HepG2 (cell line): Measurements from ENCODE around the gene APCDD1L. TPM values are rescaled to one million over a fixed set of nuclear protein-coding genes. Genes with fewer than 3 reads are reported as not detected.
A peak's percentile ranks its signal among the peaks of the same experiment; 100 is the strongest.

Experiments
- ATAC-seq: fragments of 200-7000 bp; cut with Tn5 transposase; 3 replicates; pipeline ENCODE4 v1.9.1; 2020; ENCODE audit warnings: mild to moderate bottlenecking, moderate library complexity
- BruUV-seq: library from RNA; stranded (reverse); fragments of 400-500 nt; replicated peaks from 2 replicates; lab custom pipeline; 2021; lab: Mats Ljungman, UMichigan
- CTCF ChIA-PET: fragments of 300-600 bp; formaldehyde crosslinking; extraction: SDS; loops from one replicate; lab custom pipeline; 2021; ENCODE audit warnings: low total read pairs, inconsistent platforms, low intra/inter-chr PET ratio; lab: Yijun Ruan, JAX
- POLR2A ChIA-PET: fragments of 350-600 bp; sonication (Branson Sonifier 250); formaldehyde crosslinking; loops from one replicate; lab custom pipeline; 2020; ENCODE audit warnings: antibody characterized with exemption, inconsistent platforms; lab: Yijun Ruan, JAX
- DNase-seq: peaks from one replicate; pipeline ENCODE4 v3.0.0-alpha.2; 2015; ENCODE audit warnings: low spot score
- FAIRE-seq: peaks from 3 replicates; lab custom pipeline; 2011; peaks lifted over from hg19 to GRCh38; lab: Jason Lieb, UNC
- H2AFZ ChIP-seq: one replicate; pipeline ENCODE4 v1.6.1; 2011; ENCODE audit warnings: low read length, inconsistent platforms
- H3K27ac ChIP-seq: fragments of 300-600 bp; 3 replicates; pipeline ENCODE4 v1.8.0; 2011; ENCODE audit warnings: mixed run types, mild to moderate bottlenecking, mixed read lengths, low read length, inconsistent platforms; ENCODE audit not compliant: insufficient read depth; ENCODE audit errors: extremely low read length
- H3K27me3 ChIP-seq, 2 experiments: fragments of 200-600 bp in 1 of 2; 2 replicates in 1 of 2; 3 replicates in 1 of 2; pipeline versions ENCODE4 v1.6.0 to v1.8.0; 2011; ENCODE audit warnings: low read length in 2 of 2, mild to moderate bottlenecking in 2 of 2, moderate library complexity in 2 of 2, inconsistent platforms in 1 of 2; ENCODE audit not compliant: insufficient read depth in 2 of 2, control insufficient read depth in 1 of 2
- H3K36me3 ChIP-seq, 2 experiments: fragments of 200-600 bp in 1 of 2; replicated peaks in 1 of 2; 2 replicates in 1 of 2; 3 replicates in 1 of 2; pipeline versions ENCODE4 v1.5.1 to v1.8.0; 2011; ENCODE audit warnings: low read length in 2 of 2, inconsistent platforms in 1 of 2; ENCODE audit not compliant: insufficient read depth in 2 of 2, control insufficient read depth in 1 of 2
- H3K4me1 ChIP-seq: 2 replicates; pipeline ENCODE4 v1.5.1; 2012; ENCODE audit warnings: low read length, inconsistent platforms; ENCODE audit not compliant: insufficient read depth
- H3K4me2 ChIP-seq: 2 replicates; pipeline ENCODE4 v1.6.0; 2011; ENCODE audit warnings: low read depth, low read length, inconsistent platforms
- H3K4me3 ChIP-seq, 3 experiments: fragments of 200-600 bp in 1 of 3; sonication (generic), shearing (Covaris generic) in 1 of 3; replicated peaks in 1 of 3; 2 replicates each; pipeline ENCODE4 v1.5.1; 2011 to 2016; ENCODE audit warnings: low read length in 3 of 3, inconsistent platforms in 2 of 3, low read depth in 2 of 3, mild to moderate bottlenecking in 2 of 3, control low read depth in 1 of 3, mixed read lengths in 1 of 3; ENCODE audit not compliant: insufficient read depth in 1 of 3
- H3K79me2 ChIP-seq: one replicate; pipeline ENCODE4 v1.6.1; 2011; ENCODE audit warnings: low read length, inconsistent platforms; ENCODE audit not compliant: insufficient read depth
- H3K9ac ChIP-seq: 2 replicates; pipeline ENCODE4 v1.6.0; 2011; ENCODE audit warnings: mild to moderate bottlenecking, low read depth, low read length, inconsistent platforms; ENCODE audit not compliant: insufficient read depth
- H3K9me3 ChIP-seq: 2 replicates; pipeline ENCODE4 v1.5.1; 2012; ENCODE audit warnings: mild to moderate bottlenecking, low read length
- H4K20me1 ChIP-seq: 2 replicates; pipeline ENCODE4 v1.6.0; 2011; ENCODE audit warnings: inconsistent platforms, mild to moderate bottlenecking, low read length, moderate library complexity; ENCODE audit not compliant: insufficient read depth
- EED ChIP-seq: sonication (generic); formaldehyde crosslinking; IDR thresholded peaks from 2 replicates; pipeline ENCODE4 v1.5.0; 2020; ENCODE audit warnings: mild to moderate bottlenecking, missing genetic modification reagents
- RBM22 ChIP-seq: fragments of 200-400 bp; formaldehyde crosslinking; optimal IDR thresholded peaks from 2 replicates; pipeline ENCODE3; 2017; ENCODE audit warnings: mild to moderate bottlenecking, low read length, moderate library complexity
- ZMYM2 ChIP-seq: sonication (generic); formaldehyde crosslinking; IDR thresholded peaks from 2 replicates; pipeline ENCODE4 v1.8.0; 2022; ENCODE audit warnings: mild to moderate bottlenecking, missing genetic modification reagents
- ZNF510 ChIP-seq: sonication (generic); formaldehyde crosslinking; IDR thresholded peaks from 2 replicates; pipeline ENCODE4 v1.4.0; 2020; ENCODE audit warnings: low read depth, mild to moderate bottlenecking, missing genetic modification reagents
- ZNF512B ChIP-seq: sonication (generic); formaldehyde crosslinking; IDR thresholded peaks from 2 replicates; pipeline ENCODE4 v1.5.1; 2020; ENCODE audit warnings: missing genetic modification reagents, mild to moderate bottlenecking, borderline replicate concordance
- ZNF691 ChIP-seq: sonication (generic); formaldehyde crosslinking; IDR thresholded peaks from 2 replicates; pipeline ENCODE4 v1.4.0; 2020; ENCODE audit warnings: missing genetic modification reagents, low read depth, mild to moderate bottlenecking, borderline replicate concordance
- WGBS: methylation state at CpG from one replicate; pipeline ENCODE4 v1.1.6; 2017; ENCODE audit warnings: low lambda C conversion rate; 5-methylcytosine and 5-hydroxymethylcytosine counted together
- in situ Hi-C: cut with HindIII; loops from 2 replicates; pipeline ENCODE4 v1.10.0; 2017; ENCODE audit warnings: low pct_unique_long_range_greater_than_20kb; ENCODE audit not compliant: extremely low pct_ligation_motif_present
- intact Hi-C: fragments of 100-400 bp; cut with micrococcal nuclease; formaldehyde crosslinking; loops from one replicate; pipeline ENCODE4 v1.10.0; 2022; ENCODE audit not compliant: unreplicated experiment
- polyA plus RNA-seq, 8 experiments: library from polyadenylated mRNA; depleted of rRNA in 3 of 8; stranded (reverse) in 7 of 8; unstranded in 1 of 8; fragments of >200 nt; fragmentation: Illumina TruSeq in 4 of 8; extraction: Trizol in 4 of 8; gene quantifications; 2 replicates each; pipeline versions ENCODE4 v1.2.1 to v1.2.3, GENCODE V29; 2011 to 2016; ENCODE audit warnings: low read depth in 4 of 8, missing spikeins in 1 of 8, mixed read lengths in 1 of 8; ENCODE audit not compliant: insufficient read depth in 1 of 8
- total RNA-seq, 5 experiments: library from RNA; depleted of rRNA; stranded (reverse); fragments of >200 nt; fragmentation: Illumina TruSeq; extraction: Trizol; gene quantifications; 2 replicates each; pipeline ENCODE4 v1.2.3, GENCODE V29; 2016; ENCODE audit warnings: low read depth in 1 of 5

The APCDD1L gene
- total and polyA plus RNA-seq, 2 of the 13 experiments (the other 11 are each of a cell fraction or from before 2014, with no cell fraction given) = not detected

- intact Hi-C loops = loop anchor here (1.0 to 2.0 kb wide), 3 partner anchors 140 to 210 kb away; no protein-coding TSS in a partner anchor
- POLR2A ChIA-PET = no interaction called here
- FAIRE-seq = no peak
Observed at GRCh38 chr20:58446960-58447265, 68.3 kb downstream of the APCDD1L start.

More at GRCh38 chr20:58446960-58447265, 68.3 kb downstream of the APCDD1L start:
- no peaks in the 10 kb centered on the region for H3K4me1 ChIP-seq
- H3K4me2 ChIP-seq = no peak overlapping the region
- in situ Hi-C loops = loop anchor here (5.0 kb wide), 1 partner anchor 200 kb away; no protein-coding TSS in a partner anchor
- 96% methylated on average over 7 of the region's 7 CpGs for WGBS
- H2AFZ ChIP-seq = no peak overlapping the region
- no peaks in the 10 kb centered on the region for H3K9me3 ChIP-seq
- no peak overlapping the region for H3K4me3 ChIP-seq
- ATAC-seq (peak; percentile 36; the same call in 2 of the 3 replicates), DNase-seq (no peak)
- CTCF ChIA-PET = interaction anchor here (1.4 to 3.8 kb wide), 5 partner anchors 199 to 237 kb away, joined by 4 to 57 read pairs (median 8); no protein-coding TSS in a partner anchor
- no peaks in the 10 kb centered on the region; the same call in 1 of the 2 replicates for H4K20me1 ChIP-seq
- no peaks in the 10 kb centered on the region for H3K79me2 ChIP-seq
- peaks cover 22 to 51% of the 10 kb centered on the region in 2 experiments; a peak in 4 of 5 replicates for H3K36me3 ChIP-seq
- no peak for TF ChIP-seq ZMYM2 (CRISPR knock-in tag)
- no peak for TF ChIP-seq EED
- peak; percentile 15 for TF ChIP-seq RBM22
- no peak for TF ChIP-seq ZNF512B (CRISPR knock-in tag)
- no peak for TF ChIP-seq ZNF510 (CRISPR knock-in tag)
- TF ChIP-seq ZNF691 (CRISPR knock-in tag) = no peak
- H3K9ac ChIP-seq = no peak overlapping the region
- no peaks in the 10 kb centered on the region for H3K27me3 ChIP-seq
- no TSS peak for BruUV-seq
- H3K27ac ChIP-seq = no peak overlapping the region
